ENCODE results near the gene DNAJB4. TPM values are rescaled to one million over a fixed set of nuclear protein-coding genes. Genes with fewer than 3 reads are reported as not detected.

The DNAJB4 gene
- total and polyA plus RNA-seq, 2 donors (not counting 3 experiments of a cell fraction or from before 2014, with no cell fraction given): 30.4 to 136 TPM

- BruUV-seq (replicated peaks): TSS peak; percentile 56
- intact Hi-C loops (cut with micrococcal nuclease) (loop anchor here (1.0 kb wide), 3 partner anchors 34 to 63 kb away; partner anchors contain the start of gene DNAJB4), dilution Hi-C loops (cut with MboI; ENCODE audit: extremely low pct_ligation_motif_present, low sequenced_read_pairs) (no loop called here)
- Histone ChIP-seq H3K4me2 (ENCODE audit: insufficient read depth, low read length) (peak overlapping the region; percentile 52), H3K9me1 (replicated peaks; ENCODE audit: control insufficient read depth, extremely low read depth, insufficient read depth, low read length) (no peaks in the 10 kb centered on the region), H3K4me1 (ENCODE audit: control insufficient read depth, extremely low read depth, insufficient read depth, low read length) (peaks cover 16% of the 10 kb centered on the region), H3K27ac (ENCODE audit: insufficient read depth, low read depth, low read length) (peak overlapping the region; percentile 59), H4K20me1 (replicated peaks; ENCODE audit: control insufficient read depth, extremely low read depth, insufficient read depth, low read length) (no peaks in the 10 kb centered on the region), H3K4me3 (replicated peaks in 1 of 3; ENCODE audit: insufficient read depth in 1 of 3, low read depth in 1 of 3, low read length in 3 of 3) (no peak overlapping the region), H3K36me3 (ENCODE audit: control insufficient read depth in 2 of 2, extremely low read depth in 1 of 2, insufficient read depth in 2 of 2, low read length in 2 of 2) (no peaks in the 10 kb centered on the region), H2AFZ (ENCODE audit: low read depth, low read length) (no peak overlapping the region), H3K9me3 (replicated peaks; ENCODE audit: control insufficient read depth, insufficient read depth, low read length) (no peaks in the 10 kb centered on the region), H3K79me2 (ENCODE audit: control insufficient read depth, insufficient read depth, low read length) (no peaks in the 10 kb centered on the region), H3K9ac (replicated peaks; ENCODE audit: extremely low read depth, insufficient read depth, low read length) (peak overlapping the region; percentile 28), H3K27me3 (ENCODE audit: control insufficient read depth in 2 of 2, insufficient read depth in 2 of 2, low read length in 2 of 2) (no peaks in the 10 kb centered on the region)
- DNase-seq (ENCODE audit: low read depth, low spot score) (peak; percentile 91), FAIRE-seq (peak; percentile 55)
- TF ChIP-seq, protein P1, sequence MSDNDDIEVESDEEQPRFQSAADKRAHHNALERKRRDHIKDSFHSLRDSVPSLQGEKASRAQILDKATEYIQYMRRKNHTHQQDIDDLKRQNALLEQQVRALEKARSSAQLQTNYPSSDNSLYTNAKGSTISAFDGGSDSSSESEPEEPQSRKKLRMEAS (IDR thresholded peaks at IDR 0.05; ENCODE audit: insufficient read depth, insufficient read length): no peak
- TF ChIP-seq, protein P2, sequence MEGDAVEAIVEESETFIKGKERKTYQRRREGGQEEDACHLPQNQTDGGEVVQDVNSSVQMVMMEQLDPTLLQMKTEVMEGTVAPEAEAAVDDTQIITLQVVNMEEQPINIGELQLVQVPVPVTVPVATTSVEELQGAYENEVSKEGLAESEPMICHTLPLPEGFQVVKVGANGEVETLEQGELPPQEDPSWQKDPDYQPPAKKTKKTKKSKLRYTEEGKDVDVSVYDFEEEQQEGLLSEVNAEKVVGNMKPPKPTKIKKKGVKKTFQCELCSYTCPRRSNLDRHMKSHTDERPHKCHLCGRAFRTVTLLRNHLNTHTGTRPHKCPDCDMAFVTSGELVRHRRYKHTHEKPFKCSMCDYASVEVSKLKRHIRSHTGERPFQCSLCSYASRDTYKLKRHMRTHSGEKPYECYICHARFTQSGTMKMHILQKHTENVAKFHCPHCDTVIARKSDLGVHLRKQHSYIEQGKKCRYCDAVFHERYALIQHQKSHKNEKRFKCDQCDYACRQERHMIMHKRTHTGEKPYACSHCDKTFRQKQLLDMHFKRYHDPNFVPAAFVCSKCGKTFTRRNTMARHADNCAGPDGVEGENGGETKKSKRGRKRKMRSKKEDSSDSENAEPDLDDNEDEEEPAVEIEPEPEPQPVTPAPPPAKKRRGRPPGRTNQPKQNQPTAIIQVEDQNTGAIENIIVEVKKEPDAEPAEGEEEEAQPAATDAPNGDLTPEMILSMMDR (IDR thresholded peaks at IDR 0.05; ENCODE audit: extremely low read depth in 1 of 2, insufficient read depth in 1 of 2, low read depth in 1 of 2, low read length in 2 of 2): no peak
- TF ChIP-seq POLR2A (IDR thresholded peaks at IDR 0.05; ENCODE audit: low read depth, low read length) (no peak), GATA2 (IDR thresholded peaks at IDR 0.05; ENCODE audit: insufficient read depth, insufficient read length, low read depth, low read length) (no peak), MYC (IDR thresholded peaks at IDR 0.05; ENCODE audit: low read depth, low read length) (no peak), POLR2AphosphoS5 (IDR thresholded peaks at IDR 0.05; ENCODE audit: insufficient read depth, low read depth, low read length) (no peak), FOS (IDR thresholded peaks at IDR 0.05; ENCODE audit: borderline replicate concordance, insufficient read depth, low read length) (peak; percentile 55), JUN (IDR thresholded peaks at IDR 0.05; ENCODE audit: borderline replicate concordance, insufficient read depth, insufficient read length, low read depth) (peak; percentile 73), EZH2 (IDR thresholded peaks at IDR 0.05; ENCODE audit: borderline replicate concordance, low read depth, low read length, severe bottlenecking) (no peak)
- CTCF ChIA-PET: interaction anchor here (0.9 to 1.3 kb wide), 5 partner anchors 9 to 76 kb away, joined by 3 to 5 read pairs (median 3); no protein-coding TSS in a partner anchor
- POLR2A ChIA-PET: interaction anchor here (1.5 kb wide), 1 partner anchor 34 kb away, joined by 3 read pairs; the partner anchor contains the start of gene DNAJB4
Measured at GRCh38 chr1:78038491-78038939, 33.8 kb downstream of the DNAJB4 start.
